ENCODE results near the gene PRPF6.
A peak's percentile ranks its signal among the peaks of the same experiment; 100 is the strongest.

The PRPF6 gene

GRCh38 chr20:64080013-64080812 lies 99.3 kb downstream of the PRPF6 start, which contains the start of gene OPRL1:
Gene OPRL1, plus strand, starts transcription at chr20:64080082. Its CDS starts 12,639 bp downstream, at chr20:64092721.
- DNase-seq: peak; percentile 48

- no peak for DNase-seq
These were observed 100.1 kb downstream of the PRPF6 start for GRCh38 chr20:64080813-64081623.

DNA sequence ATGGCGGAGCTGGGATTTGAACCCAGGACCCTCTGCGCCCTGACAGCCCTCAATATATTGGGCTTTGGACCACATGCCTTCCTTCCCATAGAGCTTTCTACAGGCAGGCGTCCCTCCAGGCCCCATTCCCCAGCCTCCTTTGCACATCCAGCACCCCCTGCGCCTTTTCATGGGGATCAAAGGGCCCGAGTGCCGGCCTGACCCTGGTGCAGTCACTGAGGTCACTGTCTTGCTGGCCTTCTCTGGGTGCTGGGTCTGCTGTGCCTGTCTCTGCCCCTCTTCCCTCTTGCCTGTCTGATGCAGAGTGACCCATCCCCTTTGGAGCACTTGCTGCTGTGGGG lies 100.7 kb downstream of the PRPF6 start:
- no peak for DNase-seq

DNA sequence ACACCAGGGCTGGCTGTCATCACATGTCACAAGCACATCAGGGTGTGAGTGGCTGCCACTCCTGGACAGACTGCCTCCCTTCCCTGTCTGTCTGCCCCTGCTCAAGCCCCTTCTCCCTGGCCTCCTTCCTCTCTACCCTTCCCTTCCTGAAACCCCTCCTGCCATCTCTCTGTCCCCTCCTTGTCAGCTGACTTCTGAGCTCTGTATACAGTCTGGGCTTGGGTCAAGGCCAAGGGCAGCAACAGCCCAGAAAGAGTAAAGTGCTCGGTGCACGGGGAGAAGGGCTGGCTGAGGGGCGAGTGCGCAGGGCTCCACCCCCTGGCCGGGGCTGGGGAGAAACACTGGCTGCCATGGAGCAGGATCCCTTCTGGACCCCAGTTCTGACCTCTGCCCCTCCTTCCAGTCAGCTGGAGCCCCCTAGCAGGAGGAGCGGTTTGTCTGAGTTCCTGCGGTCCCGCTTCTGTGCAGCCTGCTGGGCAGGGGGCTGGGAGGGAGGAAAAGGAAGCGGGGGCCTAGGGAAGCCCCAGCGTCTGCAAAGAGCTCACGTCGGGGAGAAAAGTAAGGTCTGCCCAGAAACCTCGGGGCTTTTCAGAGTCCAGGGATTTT lies 101.3 kb downstream of the PRPF6 start:
- no peak for DNase-seq

Measured in activated naive CD4-positive, alpha-beta T cell treated with anti-CD3 and anti-CD28 coated beads, Interleukin-2, amount 50 U/mL, for 16 hours (primary cell).